MCF 10A (cell line): ENCODE data around the gene NR3C2. TPM values are rescaled to one million over a fixed set of nuclear protein-coding genes. Genes with fewer than 3 reads are reported as not detected.

ENCODE experiments used
- BruUV-seq: library from RNA; stranded (reverse); fragments of 400-500 nt; replicated peaks from 2 replicates; lab custom pipeline; 2021; lab: Mats Ljungman, UMichigan
- CTCF ChIA-PET: fragments of 300-600 bp; sonication (Branson Sonifier 250); formaldehyde crosslinking; extraction: SDS; loops from one replicate; lab custom pipeline; 2021; ENCODE audit warnings: antibody characterized with exemption, inconsistent platforms; lab: Yijun Ruan, JAX
- POLR2A ChIA-PET: fragments of 300-600, 350-650 bp; sonication (Branson Sonifier 250); formaldehyde crosslinking; extraction: SDS; loops from one replicate; lab custom pipeline; 2020; ENCODE audit warnings: antibody characterized with exemption, inconsistent platforms; lab: Yijun Ruan, JAX
- DNase-seq: peaks from one replicate; pipeline ENCODE4 v3.0.0-alpha.2; 2018; ENCODE audit not compliant: unreplicated experiment
- H3K27ac Mint-ChIP-seq: one replicate; pipeline ENCODE4 v1.8.0; 2022; ENCODE audit warnings: mild to moderate bottlenecking, low read depth, mixed read lengths; ENCODE audit not compliant: unreplicated experiment
- H3K27me3 Mint-ChIP-seq: one replicate; pipeline ENCODE4 v1.8.0; 2022; ENCODE audit warnings: mixed read lengths; ENCODE audit not compliant: insufficient read depth, unreplicated experiment
- H3K36me3 Mint-ChIP-seq: one replicate; pipeline ENCODE4 v1.8.0; 2022; ENCODE audit warnings: mild to moderate bottlenecking, moderate library complexity, mixed read lengths; ENCODE audit not compliant: insufficient read depth, unreplicated experiment
- H3K4me1 Mint-ChIP-seq: one replicate; pipeline ENCODE4 v1.8.0; 2022; ENCODE audit warnings: mixed read lengths; ENCODE audit not compliant: insufficient read depth, unreplicated experiment
- H3K4me3 Mint-ChIP-seq: one replicate; pipeline ENCODE4 v1.8.0; 2022; ENCODE audit warnings: mild to moderate bottlenecking, moderate library complexity, mixed read lengths; ENCODE audit not compliant: unreplicated experiment
- H3K9me3 Mint-ChIP-seq: one replicate; pipeline ENCODE4 v1.8.0; 2022; ENCODE audit warnings: mixed read lengths; ENCODE audit not compliant: unreplicated experiment
- CTCF ChIP-seq: fragments of 200-600 bp; IDR thresholded peaks from one replicate; pipeline ENCODE4 v1.8.0; 2022; ENCODE audit warnings: antibody characterized with exemption, mild to moderate bottlenecking; ENCODE audit not compliant: unreplicated experiment
- intact Hi-C: fragments of 100-400 bp; cut with micrococcal nuclease; formaldehyde crosslinking; loops from 2 replicates; pipeline ENCODE4 v1.14.1; 2022
- total RNA-seq: library from RNA; stranded (reverse); gene quantifications from 2 replicates; pipeline ENCODE4 v1.2.3, GENCODE V29; 2022

The NR3C2 gene
- total RNA-seq, 1 experiment from 2014 or later = 0.21 TPM

GRCh38 chr4:148162519-148162918 lies 279.7 kb downstream of the NR3C2 start:
- peaks cover 5% of the 10 kb centered on the region for H3K36me3 Mint-ChIP-seq
- H3K27ac Mint-ChIP-seq = no peak overlapping the region
- no peak for TF ChIP-seq CTCF
- CTCF ChIA-PET = no interaction called here
- H3K4me3 Mint-ChIP-seq = no peak overlapping the region
- intact Hi-C loops = no loop called here
- no TSS peak for BruUV-seq
- no peak for DNase-seq
- no peaks in the 10 kb centered on the region for H3K9me3 Mint-ChIP-seq
- POLR2A ChIA-PET = no interaction called here
- H3K27me3 Mint-ChIP-seq = no peaks in the 10 kb centered on the region
- peaks cover 11% of the 10 kb centered on the region for H3K4me1 Mint-ChIP-seq

- POLR2A ChIA-PET = interaction anchor here (0.7 kb wide), 1 partner anchor 1472 kb away, joined by 3 read pairs; no protein-coding TSS in a partner anchor
- intact Hi-C loops = no loop called here
- DNase-seq = no peak
- Mint-ChIP-seq H3K27me3 (no peaks in the 10 kb centered on the region), H3K4me1 (peaks cover 11% of the 10 kb centered on the region), H3K9me3 (no peaks in the 10 kb centered on the region), H3K27ac (no peak overlapping the region), H3K4me3 (no peak overlapping the region), H3K36me3 (peaks cover 5% of the 10 kb centered on the region)
- TF ChIP-seq CTCF = no peak
- CTCF ChIA-PET = interaction anchor here (0.6 kb wide), 2 partner anchors 9 to 643 kb away, joined by 3 read pairs; no protein-coding TSS in a partner anchor
- no TSS peak for BruUV-seq
Measured at GRCh38 chr4:148161601-148162000, 280.6 kb downstream of the NR3C2 start.

GRCh38 chr4:148159793-148160192 lies 282.4 kb downstream of the NR3C2 start:
- intact Hi-C loops = no loop called here
- Mint-ChIP-seq H3K4me1 (peaks cover 11% of the 10 kb centered on the region), H3K27ac (no peak overlapping the region), H3K4me3 (no peak overlapping the region), H3K27me3 (no peaks in the 10 kb centered on the region), H3K36me3 (peaks cover 5% of the 10 kb centered on the region), H3K9me3 (no peaks in the 10 kb centered on the region)
- DNase-seq = no peak
- BruUV-seq = no TSS peak
- POLR2A ChIA-PET = interaction anchor here (1.3 kb wide), 1 partner anchor 12 kb away, joined by 3 read pairs; no protein-coding TSS in a partner anchor
- no peak for TF ChIP-seq CTCF
- CTCF ChIA-PET = interaction anchor here (0.6 to 1.0 kb wide), 2 partner anchors 41 to 144 kb away, joined by 3 to 4 read pairs; no protein-coding TSS in a partner anchor

- no peaks in the 10 kb centered on the region for H3K36me3 Mint-ChIP-seq
- ChIA-PET CTCF (interaction anchor here (0.6 kb wide), 1 partner anchor 1052 kb away, joined by 3 read pairs; no protein-coding TSS in a partner anchor), POLR2A (no interaction called here)
- BruUV-seq = no TSS peak
- H3K27ac Mint-ChIP-seq = no peak overlapping the region
- no peak for DNase-seq
- H3K4me1 Mint-ChIP-seq = no peaks in the 10 kb centered on the region
- H3K27me3 Mint-ChIP-seq = no peaks in the 10 kb centered on the region
- H3K4me3 Mint-ChIP-seq = no peak overlapping the region
- H3K9me3 Mint-ChIP-seq = no peaks in the 10 kb centered on the region
- intact Hi-C loops = loop anchor here (5.0 kb wide), 1 partner anchor 172 kb away; no protein-coding TSS in a partner anchor
- no peak for TF ChIP-seq CTCF
Measured at GRCh38 chr4:148154769-148155168, 287.4 kb downstream of the NR3C2 start.
